ENCODE measurements around the gene ZDHHC13. TPM values are rescaled to one million over a fixed set of nuclear protein-coding genes. Genes with fewer than 3 reads are reported as not detected.
A peak's percentile ranks its signal among the peaks of the same experiment; 100 is the strongest.

Gene ZDHHC13
- total and polyA plus RNA-seq, 7 donors = 0.70 to 2.6 (median 1.4) TPM

DNA sequence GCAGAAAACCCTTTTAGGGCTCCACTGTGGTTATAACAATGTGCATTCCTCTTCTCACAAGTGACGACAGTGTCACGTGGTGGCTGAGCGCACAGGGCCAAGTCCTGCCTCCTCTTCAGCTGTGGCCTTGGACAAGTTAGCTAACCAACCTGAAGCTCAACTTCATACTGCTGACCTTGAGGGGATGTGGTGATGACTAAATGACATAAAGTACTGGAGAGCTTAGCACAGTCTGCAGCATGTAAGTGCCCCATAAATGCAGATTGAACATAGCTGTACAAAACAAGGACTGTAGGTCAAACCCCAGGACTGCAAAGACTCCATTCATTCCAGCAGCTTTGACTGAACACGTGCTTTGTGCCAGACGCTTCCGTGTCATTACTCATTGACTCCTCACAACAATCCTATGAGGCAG, 36.4 kb upstream of the ZDHHC13 start:
- ATAC-seq (peak in 3 of 4 donors; percentile 32 to 69 (median 52)), DNase-seq (peak in 1 of 2 donors; percentile 27)
- no peak for TF ChIP-seq CTCF (IDR thresholded peaks at IDR 0.05)
- intact Hi-C loops (cut with DNase I) = no loop called here
- no peaks in the 10 kb centered on the region for H3K36me3 ChIP-seq (ENCODE audit: insufficient read depth in 1 of 2, low read depth in 1 of 2)
- no peaks in the 10 kb centered on the region for H3K27me3 ChIP-seq (ENCODE audit: insufficient read depth in 3 of 3, low read length in 2 of 3)
- H3K4me3 ChIP-seq = no peak overlapping the region
- no peak overlapping the region for H3K27ac ChIP-seq
- H3K9me3 ChIP-seq = no peaks in the 10 kb centered on the region
- 56 to 62% (median 57%) methylated on average over 6 of the region's 6 CpGs for WGBS, 3 donors
- no peaks in the 10 kb centered on the region for H3K4me1 ChIP-seq

DNA sequence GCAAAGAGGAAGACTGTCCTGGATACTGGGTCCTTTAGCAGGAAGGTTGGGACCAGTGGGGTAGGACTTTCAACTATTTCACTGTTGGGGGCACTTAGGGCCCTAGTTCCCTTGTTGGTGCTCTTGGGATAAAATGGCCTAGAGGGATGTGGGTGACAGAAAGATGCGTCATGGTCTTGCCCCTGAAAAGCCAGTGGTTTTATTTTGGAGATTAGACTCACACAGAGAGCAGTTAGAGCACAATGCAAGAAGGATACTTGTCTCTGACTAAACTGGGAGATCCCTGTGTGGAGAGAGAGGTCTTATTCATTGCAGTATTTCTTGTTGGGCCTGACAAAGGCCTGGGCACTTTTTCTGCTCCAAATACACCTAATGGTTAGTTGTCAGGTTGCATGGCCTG, 33.8 kb upstream of the ZDHHC13 start:
- no peak for DNase-seq
- Histone ChIP-seq H3K4me1 (no peaks in the 10 kb centered on the region), H3K36me3 (ENCODE audit: insufficient read depth in 1 of 2, low read depth in 1 of 2) (no peaks in the 10 kb centered on the region), H3K9me3 (no peaks in the 10 kb centered on the region), H3K27ac (no peak overlapping the region), H3K27me3 (ENCODE audit: insufficient read depth in 3 of 3, low read length in 2 of 3) (no peaks in the 10 kb centered on the region), H3K4me3 (no peak overlapping the region)
- no peak for ATAC-seq
- WGBS, 3 donors = 95 to 97% (median 96%) methylated on average over 1 of the region's 1 CpG
- intact Hi-C loops (cut with DNase I) = no loop called here
- no peak for TF ChIP-seq CTCF (IDR thresholded peaks at IDR 0.05)

DNA sequence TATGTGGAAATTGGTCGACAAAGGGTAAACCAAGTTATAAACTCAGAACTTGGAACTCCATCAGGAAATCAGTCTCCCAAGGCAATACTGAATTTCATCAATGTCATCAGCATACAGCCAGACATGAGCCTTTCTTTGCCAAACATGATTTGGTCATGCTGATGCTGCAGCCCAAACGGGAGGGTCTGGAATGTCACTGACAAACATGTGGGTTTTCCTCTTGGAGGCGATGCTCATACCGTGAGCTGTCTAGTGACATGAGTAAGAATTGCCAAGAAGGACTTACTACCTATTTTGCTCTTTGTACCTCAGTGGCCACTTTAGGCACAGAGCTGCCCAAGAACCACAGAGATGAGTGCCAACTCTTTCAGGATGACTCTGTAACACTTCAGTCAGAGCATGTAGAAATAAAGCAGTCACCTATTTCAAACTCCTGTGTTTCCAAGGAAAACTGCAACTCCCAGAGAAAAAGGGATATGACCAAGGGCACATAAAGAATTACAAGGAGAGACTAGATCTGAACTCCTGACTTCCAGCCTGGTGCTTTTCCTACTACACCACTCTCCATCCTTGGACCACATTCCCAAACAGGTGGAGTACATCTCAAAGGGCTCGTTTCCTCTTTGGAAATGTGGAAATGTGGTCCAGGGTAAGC, 32.2 kb upstream of the ZDHHC13 start:
- 42 to 47% (median 44%) methylated on average over 5 of the region's 5 CpGs for WGBS, 3 donors
- H3K4me3 ChIP-seq = no peak overlapping the region

GRCh38 chr11:19087658-19088057, 29.3 kb upstream of the ZDHHC13 start:
- ATAC-seq (no peak), DNase-seq (no peak)
- intact Hi-C loops (cut with DNase I) = no loop called here
- no peak for TF ChIP-seq CTCF (IDR thresholded peaks at IDR 0.05)
- no peaks in the 10 kb centered on the region for H3K9me3 ChIP-seq
- no peak overlapping the region for H3K4me3 ChIP-seq
- H3K27me3 ChIP-seq (ENCODE audit: insufficient read depth in 3 of 3, low read length in 2 of 3) = no peaks in the 10 kb centered on the region
- H3K4me1 ChIP-seq = no peaks in the 10 kb centered on the region
- WGBS, 3 donors = 67 to 73% (median 71%) methylated on average over 8 of the region's 8 CpGs
- H3K36me3 ChIP-seq (ENCODE audit: insufficient read depth in 1 of 2, low read depth in 1 of 2) = no peaks in the 10 kb centered on the region
- H3K27ac ChIP-seq = no peak overlapping the region

More for the DNA sequence above, 32.2 kb upstream of the ZDHHC13 start:
- H3K27ac ChIP-seq = no peak overlapping the region
- no peak for TF ChIP-seq CTCF (IDR thresholded peaks at IDR 0.05)
- no peak for DNase-seq
- H3K36me3 ChIP-seq (ENCODE audit: insufficient read depth in 1 of 2, low read depth in 1 of 2) = no peaks in the 10 kb centered on the region
- no peaks in the 10 kb centered on the region for H3K27me3 ChIP-seq (ENCODE audit: insufficient read depth in 3 of 3, low read length in 2 of 3)
- no peak for ATAC-seq
- intact Hi-C loops (cut with DNase I) = no loop called here
- no peaks in the 10 kb centered on the region for H3K4me1 ChIP-seq
- H3K9me3 ChIP-seq = no peaks in the 10 kb centered on the region

GRCh38 chr11:19088791-19089190, 28.2 kb upstream of the ZDHHC13 start:
- Histone ChIP-seq H3K4me3 (no peak overlapping the region), H3K4me1 (no peaks in the 10 kb centered on the region), H3K27ac (no peak overlapping the region), H3K27me3 (ENCODE audit: insufficient read depth in 3 of 3, low read length in 2 of 3) (no peaks in the 10 kb centered on the region), H3K36me3 (ENCODE audit: insufficient read depth in 1 of 2, low read depth in 1 of 2) (no peaks in the 10 kb centered on the region), H3K9me3 (no peaks in the 10 kb centered on the region)
- TF ChIP-seq CTCF (IDR thresholded peaks at IDR 0.05) = no peak
- no peak for DNase-seq
- ATAC-seq = no peak
- intact Hi-C loops (cut with DNase I) = no loop called here
- WGBS, 3 donors = 67 to 78% (median 73%) methylated on average over 4 of the region's 4 CpGs
